GM18867 (cell line): Measurements from ENCODE around the gene CA12.

ENCODE experiments used
- ATAC-seq: cut with Tn5 transposase; IDR thresholded peaks from one replicate; pipeline ENCODE4 v1.9.1; 2021; ENCODE audit warnings: mild to moderate bottlenecking, moderate library complexity; ENCODE audit not compliant: unreplicated experiment

The CA12 gene

GRCh38 chr15:63277038-63277892, 104.4 kb downstream of the CA12 start, which contains the start of gene APH1B:
Gene APH1B, plus strand, starts transcription at chr15:63277605. Its CDS starts 19 bp downstream, at chr15:63277624.
- ATAC-seq, result peak; percentile 74

GRCh38 chr15:63276342-63277037, 105.2 kb downstream of the CA12 start:
- no peak for ATAC-seq

GRCh38 chr15:63274427-63274826, 107.2 kb downstream of the CA12 start:
- ATAC-seq, result no peak
